Caco-2 (cell line): Measurements from ENCODE around the gene SPATA21. TPM values are rescaled to one million over a fixed set of nuclear protein-coding genes. Genes with fewer than 3 reads are reported as not detected.

Source experiments
- BruUV-seq: library from RNA; stranded (reverse); fragments of 400-500 nt; replicated peaks from 2 replicates; lab custom pipeline; 2021; lab: Mats Ljungman, UMichigan
- CTCF ChIA-PET: fragments of 300-600 bp; sonication (Branson Sonifier 250); formaldehyde crosslinking; loops from one replicate; lab custom pipeline; 2022; ENCODE audit warnings: antibody characterized with exemption; lab: Charles Lee
- POLR2A ChIA-PET: fragments of 300-600 bp; sonication (Branson Sonifier 250); formaldehyde crosslinking; loops from one replicate; lab custom pipeline; 2022; ENCODE audit warnings: antibody characterized with exemption; lab: Charles Lee
- DNase-seq, 2 experiments: peaks; one replicate each; pipeline versions ENCODE4 v3.0.0 to v3.0.0-alpha.2; 2020 to 2022
- H3K27me3 ChIP-seq: replicated peaks from 2 replicates; pipeline ENCODE4 v1.6.0; 2011; ENCODE audit warnings: low read length; ENCODE audit not compliant: control insufficient read depth, insufficient read depth
- H3K36me3 ChIP-seq: 2 replicates; pipeline ENCODE4 v1.5.1; 2011; ENCODE audit warnings: low read length; ENCODE audit not compliant: control insufficient read depth, insufficient read depth
- H3K4me1 ChIP-seq: fragments of 250-450 bp; sonication (Bioruptor Pico); 2 replicates; pipeline ENCODE4 v1.5.1; 2020; ENCODE audit warnings: mild to moderate bottlenecking
- H3K4me3 ChIP-seq: 2 replicates; pipeline ENCODE4 v1.5.1; 2011; ENCODE audit warnings: low read depth, mild to moderate bottlenecking, control low read depth, low read length
- H3K9me3 ChIP-seq: fragments of 250-450 bp; sonication (Bioruptor Pico); 2 replicates; pipeline ENCODE4 v1.5.1; 2020; ENCODE audit warnings: mild to moderate bottlenecking, moderate library complexity
- H3K27ac Mint-ChIP-seq: one replicate; pipeline ENCODE4 v1.8.0; 2022; ENCODE audit warnings: mixed read lengths; ENCODE audit not compliant: unreplicated experiment
- H3K27me3 Mint-ChIP-seq: one replicate; pipeline ENCODE4 v1.8.0; 2022; ENCODE audit warnings: mixed read lengths; ENCODE audit not compliant: insufficient read depth, unreplicated experiment
- H3K36me3 Mint-ChIP-seq: one replicate; pipeline ENCODE4 v1.8.0; 2022; ENCODE audit warnings: mild to moderate bottlenecking, mixed read lengths; ENCODE audit not compliant: insufficient read depth, unreplicated experiment
- H3K4me1 Mint-ChIP-seq: one replicate; pipeline ENCODE4 v1.8.0; 2022; ENCODE audit warnings: low read depth, mixed read lengths; ENCODE audit not compliant: unreplicated experiment
- H3K4me3 Mint-ChIP-seq: one replicate; pipeline ENCODE4 v1.8.0; 2022; ENCODE audit warnings: mild to moderate bottlenecking, moderate library complexity, mixed read lengths; ENCODE audit not compliant: unreplicated experiment
- H3K9me3 Mint-ChIP-seq: one replicate; pipeline ENCODE4 v1.8.0; 2022; ENCODE audit warnings: mixed read lengths; ENCODE audit not compliant: unreplicated experiment
- CTCF ChIP-seq, 2 experiments: fragments of 200-600 bp in 1 of 2; IDR thresholded peaks; 1 replicate in 1 of 2; 2 replicates in 1 of 2; pipeline versions ENCODE4 v1.5.1 to v1.8.0; 2011 to 2022; ENCODE audit warnings: antibody characterized with exemption in 1 of 2, control low read depth in 1 of 2, inconsistent platforms in 1 of 2, low read depth in 1 of 2, low read length in 1 of 2, mild to moderate bottlenecking in 1 of 2, moderate library complexity in 1 of 2; ENCODE audit not compliant: insufficient read depth in 1 of 2, severe bottlenecking in 1 of 2, unreplicated experiment in 1 of 2
- intact Hi-C: fragments of 100-400 bp; cut with micrococcal nuclease; formaldehyde crosslinking; loops from one replicate; pipeline ENCODE4 v1.10.0; 2022; ENCODE audit not compliant: unreplicated experiment
- total RNA-seq: library from RNA; stranded (reverse); gene quantifications from 2 replicates; pipeline ENCODE4 v1.2.3, GENCODE V29; 2022

The SPATA21 gene
- total RNA-seq, 1 experiment from 2014 or later, result not detected

- no peaks in the 10 kb centered on the region for H3K9me3 Mint-ChIP-seq
- Histone ChIP-seq H3K4me1 (no peaks in the 10 kb centered on the region), H3K27me3 (no peaks in the 10 kb centered on the region), H3K9me3 (no peaks in the 10 kb centered on the region), H3K4me3 (no peak overlapping the region), H3K36me3 (no peaks in the 10 kb centered on the region; the same call in 1 of the 2 replicates)
- intact Hi-C loops, result no loop called here
- TF ChIP-seq CTCF (IDR thresholded peaks at IDR 0.05; ENCODE audit: insufficient read depth in 1 of 2, low read depth in 1 of 2, low read length in 1 of 2, severe bottlenecking in 1 of 2, unreplicated experiment in 1 of 2), result no peak
- no peaks in the 10 kb centered on the region for H3K4me1 Mint-ChIP-seq
- H3K27ac Mint-ChIP-seq, result no peak overlapping the region
- BruUV-seq, result no TSS peak
- ChIA-PET CTCF (no interaction called here), POLR2A (no interaction called here)
- no peak overlapping the region for H3K4me3 Mint-ChIP-seq
- no peaks in the 10 kb centered on the region for H3K27me3 Mint-ChIP-seq
- peaks cover 30% of the 10 kb centered on the region for H3K36me3 Mint-ChIP-seq
- DNase-seq, result no peak
Measured at GRCh38 chr1:16451841-16452528, 14.8 kb upstream of the SPATA21 start.

GRCh38 chr1:16450863-16451481 lies 13.7 kb upstream of the SPATA21 start:
- Histone ChIP-seq H3K4me1 (no peaks in the 10 kb centered on the region), H3K9me3 (no peaks in the 10 kb centered on the region), H3K36me3 (no peaks in the 10 kb centered on the region; the same call in 1 of the 2 replicates), H3K4me3 (no peak overlapping the region), H3K27me3 (no peaks in the 10 kb centered on the region)
- H3K36me3 Mint-ChIP-seq, result peaks cover 29% of the 10 kb centered on the region
- no peak overlapping the region for H3K27ac Mint-ChIP-seq
- no peak for TF ChIP-seq CTCF (IDR thresholded peaks at IDR 0.05; ENCODE audit: insufficient read depth in 1 of 2, low read depth in 1 of 2, low read length in 1 of 2, severe bottlenecking in 1 of 2, unreplicated experiment in 1 of 2)
- no peaks in the 10 kb centered on the region for H3K4me1 Mint-ChIP-seq
- no peak overlapping the region for H3K4me3 Mint-ChIP-seq
- ChIA-PET CTCF (interaction anchor here (0.7 kb wide), 1 partner anchor 10 kb away, joined by 3 read pairs; the partner anchor contains the start of gene NECAP2), POLR2A (no interaction called here)
- no peaks in the 10 kb centered on the region for H3K9me3 Mint-ChIP-seq
- intact Hi-C loops, result no loop called here
- H3K27me3 Mint-ChIP-seq, result no peaks in the 10 kb centered on the region
- DNase-seq, result no peak
- BruUV-seq, result no TSS peak

- Mint-ChIP-seq H3K36me3 (peaks cover 20% of the 10 kb centered on the region), H3K9me3 (no peaks in the 10 kb centered on the region), H3K4me1 (no peaks in the 10 kb centered on the region), H3K4me3 (no peak overlapping the region), H3K27ac (no peak overlapping the region), H3K27me3 (no peaks in the 10 kb centered on the region)
- TF ChIP-seq CTCF (IDR thresholded peaks at IDR 0.05; ENCODE audit: insufficient read depth in 1 of 2, low read depth in 1 of 2, low read length in 1 of 2, severe bottlenecking in 1 of 2, unreplicated experiment in 1 of 2), result no peak
- no TSS peak for BruUV-seq
- Histone ChIP-seq H3K4me3 (no peak overlapping the region), H3K9me3 (no peaks in the 10 kb centered on the region), H3K36me3 (no peaks in the 10 kb centered on the region; the same call in 1 of the 2 replicates), H3K27me3 (no peaks in the 10 kb centered on the region), H3K4me1 (no peaks in the 10 kb centered on the region)
- intact Hi-C loops, result no loop called here
- ChIA-PET POLR2A (no interaction called here), CTCF (interaction anchor here (0.6 to 1.0 kb wide), 3 partner anchors 10 to 171 kb away, joined by 3 to 7 read pairs (median 3); no protein-coding TSS in a partner anchor)
- DNase-seq, result no peak
Measured at GRCh38 chr1:16449666-16450065, 12.4 kb upstream of the SPATA21 start.
